K562 (cell line): ENCODE measurements around the gene BEST3. TPM values are rescaled to one million over a fixed set of nuclear protein-coding genes. Genes with fewer than 3 reads are reported as not detected.

Experiments
- CHD7 ChIP-seq: fragments of 200-600 bp; sonication (generic); IDR thresholded peaks from one replicate; pipeline ENCODE4 v1.6.1; 2012; ENCODE audit warnings: mild to moderate bottlenecking, low read depth, low read length, inconsistent platforms
- ILF3 ChIP-seq: fragments of 450-650 bp; IDR thresholded peaks from 2 replicates; pipeline ENCODE4 v1.6.1; 2018; ENCODE audit warnings: antibody characterized with exemption, mild to moderate bottlenecking, moderate library complexity, borderline replicate concordance
- polyA plus RNA-seq, 8 experiments: library from polyadenylated mRNA; depleted of rRNA in 4 of 8; stranded (reverse) in 5 of 8; unstranded in 3 of 8; fragments of >200 nt; fragmentation: Nextera tagmentation in 2 of 8; fragmentation: Illumina TruSeq in 1 of 8; extraction: Ambion mirVana in 2 of 8; extraction: Trizol in 1 of 8; gene quantifications; 2 replicates each; pipeline versions ENCODE4 v1.2.1 to v1.2.3, GENCODE V29; 2011 to 2014; ENCODE audit warnings: inconsistent platforms in 1 of 8, missing spikeins in 1 of 8
- total RNA-seq, 7 experiments: library from RNA; depleted of rRNA in 6 of 7; stranded (reverse); fragments of >200 nt in 6 of 7; fragmentation: Illumina TruSeq in 2 of 7; extraction: Trizol in 2 of 7; gene quantifications; 2 replicates each; pipeline versions ENCODE4 v1.2.1 to v1.2.3, GENCODE V29; 2011 to 2021; ENCODE audit warnings: low replicate concordance in 1 of 7

The BEST3 gene
- total and polyA plus RNA-seq, 9 of the 15 experiments (the other 6 are each of a cell fraction or from before 2014, with no cell fraction given): 0.15 TPM; not detected in 8

- TF ChIP-seq CHD7 (no peak), ILF3 (no peak)
- TF ChIP-seq, all 486 proteins: peak for 0
Measured at GRCh38 chr12:69685810-69686209, 13.3 kb downstream of the BEST3 start (continued).
